Small intestine (tissue), 7 donors: ENCODE data around the gene DDX47. TPM values are rescaled to one million over a fixed set of nuclear protein-coding genes. Genes with fewer than 3 reads are reported as not detected.
A peak's percentile ranks its signal among the peaks of the same experiment; 100 is the strongest.
"Not testable (repeated sequence)": the region's sequence is repeated elsewhere in the genome, so short reads cannot be mapped to it uniquely, and the experiment has no call there.

Experiments used
- DNase-seq, 2 donors: peaks; one replicate each; pipeline versions ENCODE4 v3.0.0 to v3.0.0-alpha.2; 2013
- FAIRE-seq: peaks from 2 replicates; lab custom pipeline; 2012; peaks lifted over from hg19 to GRCh38; lab: Jason Lieb, UNC
- H3K27ac ChIP-seq, 3 donors: one replicate each; pipeline ENCODE4 v1.5.1; 2013; ENCODE audit warnings: low read length in 2 of 3, mild to moderate bottlenecking in 2 of 3, control low read depth in 1 of 3, inconsistent platforms in 1 of 3, low read depth in 1 of 3, moderate library complexity in 1 of 3
- H3K27me3 ChIP-seq, 3 donors: one replicate each; pipeline ENCODE4 v1.6.1; 2013; ENCODE audit warnings: low read length in 3 of 3, inconsistent platforms in 1 of 3; ENCODE audit not compliant: control insufficient read depth in 3 of 3, insufficient read depth in 3 of 3
- H3K36me3 ChIP-seq, 3 donors: one replicate each; pipeline ENCODE4 v1.6.1; 2013; ENCODE audit warnings: low read length in 3 of 3, inconsistent platforms in 1 of 3, low read depth in 1 of 3, mild to moderate bottlenecking in 1 of 3, moderate library complexity in 1 of 3; ENCODE audit not compliant: control insufficient read depth in 3 of 3, insufficient read depth in 2 of 3
- H3K4me1 ChIP-seq, 3 donors: one replicate each; pipeline ENCODE4 v1.6.1; 2013; ENCODE audit warnings: low read length in 2 of 3, inconsistent platforms in 1 of 3, low read depth in 1 of 3, mild to moderate bottlenecking in 1 of 3, moderate library complexity in 1 of 3; ENCODE audit not compliant: control insufficient read depth in 3 of 3, insufficient read depth in 2 of 3
- H3K4me3 ChIP-seq, 3 donors: one replicate each; pipeline ENCODE4 v1.5.1; 2013; ENCODE audit warnings: low read length in 3 of 3, control low read depth in 1 of 3, inconsistent platforms in 1 of 3, low read depth in 1 of 3, mild to moderate bottlenecking in 1 of 3, moderate library complexity in 1 of 3
- H3K9me3 ChIP-seq, 2 donors: one replicate each; pipeline ENCODE4 v1.6.1; 2013; ENCODE audit warnings: low read depth in 1 of 2, low read length in 1 of 2; ENCODE audit not compliant: control insufficient read depth in 2 of 2, insufficient read depth in 1 of 2
- WGBS, 3 donors: extraction: QIAGEN DNeasy Blood & Tissue Kit; methylation state at CpG; one replicate each; pipeline ENCODE4 v1.1.7; 2013; 5-methylcytosine and 5-hydroxymethylcytosine counted together
- polyA plus RNA-seq, 4 donors: library from polyadenylated mRNA; stranded (reverse) in 3 of 4; unstranded in 1 of 4; fragments of 200-250 nt in 3 of 4; fragments of 120-200 nt in 1 of 4; gene quantifications; one replicate each; pipeline versions ENCODE4 v1.2.1 to v1.2.3, GENCODE V29; 2013
- donor health status: healthy with polysubstance abuse.
- donor health status: control.
- donor health status: control.
- donor health status: Bipolar disorder and iron deficiency.
- donor health status: healthy.

Gene DDX47
- polyA plus RNA-seq, 4 donors, result 25.5 to 52.7 (median 33.6) TPM

GRCh38 chr12:12819752-12820311 lies 6.7 kb downstream of the DDX47 start:
- Histone ChIP-seq H3K27me3 (no peaks in the 10 kb centered on the region), H3K4me3 (no peak overlapping the region), H3K27ac (no peak overlapping the region), H3K36me3 (peaks cover 4 to 24% (median 18%) of the 10 kb centered on the region in 3 donors), H3K4me1 (peaks cover 0 to 5% (median 3%) of the 10 kb centered on the region in 3 donors), H3K9me3 (no peaks in the 10 kb centered on the region)
- no peak for DNase-seq
- FAIRE-seq, result no peak
- WGBS, 3 donors, result 50 to 76% (median 61%) methylated on average over 2 of the region's 2 CpGs

GRCh38 chr12:12820376-12820775 lies 7.2 kb downstream of the DDX47 start:
- not testable (repeated sequence) for FAIRE-seq, DNase-seq, H3K4me1 ChIP-seq, H3K4me3 ChIP-seq, H3K27ac ChIP-seq, H3K9me3 ChIP-seq, H3K27me3 ChIP-seq
- peaks cover 7 to 27% (median 22%) of the 10 kb centered on the region in 3 donors for H3K36me3 ChIP-seq
- WGBS, 3 donors, result 97 to 98% (median 98%) methylated on average over 11 of the region's 11 CpGs

GRCh38 chr12:12821975-12822374 lies 8.8 kb downstream of the DDX47 start:
- FAIRE-seq, result no peak
- Histone ChIP-seq H3K9me3 (no peaks in the 10 kb centered on the region), H3K4me1 (no peaks in the 10 kb centered on the region), H3K27me3 (no peaks in the 10 kb centered on the region), H3K4me3 (no peak overlapping the region), H3K27ac (no peak overlapping the region), H3K36me3 (peaks cover 15 to 37% (median 23%) of the 10 kb centered on the region in 3 donors)
- 81 to 90% (median 87%) methylated on average over 6 of the region's 6 CpGs for WGBS, 3 donors
- DNase-seq, result no peak

- Histone ChIP-seq H3K4me3 (no peak overlapping the region), H3K27ac (no peak overlapping the region), H3K4me1 (no peaks in the 10 kb centered on the region), H3K36me3 (peaks cover 20 to 39% (median 26%) of the 10 kb centered on the region in 3 donors), H3K27me3 (no peaks in the 10 kb centered on the region), H3K9me3 (no peaks in the 10 kb centered on the region)
- DNase-seq (no peak), FAIRE-seq (no peak)
- 94 to 100% (median 96%) methylated on average over 4 of the region's 4 CpGs for WGBS, 3 donors
Measured at GRCh38 chr12:12822886-12823285, 9.7 kb downstream of the DDX47 start.

- Histone ChIP-seq H3K4me3 (no peak overlapping the region), H3K4me1 (no peaks in the 10 kb centered on the region), H3K27ac (no peak overlapping the region), H3K36me3 (peaks cover 21 to 39% (median 26%) of the 10 kb centered on the region in 3 donors), H3K9me3 (no peaks in the 10 kb centered on the region), H3K27me3 (no peaks in the 10 kb centered on the region)
- FAIRE-seq (no peak), DNase-seq (no peak)
- WGBS, 3 donors, result 61 to 76% (median 64%) methylated on average over 2 of the region's 2 CpGs
Measured at GRCh38 chr12:12823300-12823699, 10.2 kb downstream of the DDX47 start.

GRCh38 chr12:12823811-12824210 lies 10.7 kb downstream of the DDX47 start:
- H3K4me1 ChIP-seq, result no peaks in the 10 kb centered on the region
- FAIRE-seq (no peak), DNase-seq (no peak)
- no peaks in the 10 kb centered on the region for H3K9me3 ChIP-seq
- no peaks in the 10 kb centered on the region for H3K27me3 ChIP-seq
- peaks cover 21 to 39% (median 27%) of the 10 kb centered on the region in 3 donors for H3K36me3 ChIP-seq
- H3K4me3 ChIP-seq, result no peak overlapping the region
- no peak overlapping the region for H3K27ac ChIP-seq
- 97 to 98% (median 98%) methylated on average over 5 of the region's 5 CpGs for whole genome bisulfite sequencing, 3 donors

- FAIRE-seq, result no peak
- WGBS, 3 donors, result 63 to 79% (median 67%) methylated on average over 7 of the region's 7 CpGs
- peak; percentile 74 to 87 for DNase-seq
- Histone ChIP-seq H3K4me1 (peaks cover 5 to 52% (median 7%) of the 10 kb centered on the region in 3 donors), H3K4me3 (no peak overlapping the region), H3K36me3 (peaks cover 6 to 33% (median 6%) of the 10 kb centered on the region in 3 donors), H3K9me3 (no peaks in the 10 kb centered on the region), H3K27me3 (no peaks in the 10 kb centered on the region), H3K27ac (peak overlapping the region; percentile 46 to 91 (median 89))
Measured at GRCh38 chr12:12835378-12836146, 22.4 kb downstream of the DDX47 start.

- 19 to 65% (median 29%) methylated on average over 6 of the region's 6 CpGs for WGBS, 3 donors
- peak overlapping the region; percentile 40 to 89 (median 48) for H3K27ac ChIP-seq
Measured at GRCh38 chr12:12836571-12836970, 23.4 kb downstream of the DDX47 start.

More at GRCh38 chr12:12836571-12836970, 23.4 kb downstream of the DDX47 start:
- Histone ChIP-seq H3K36me3 (peaks cover 3 to 26% (median 6%) of the 10 kb centered on the region in 3 donors), H3K9me3 (no peaks in the 10 kb centered on the region), H3K4me1 (peaks cover 5 to 52% (median 7%) of the 10 kb centered on the region in 3 donors), H3K4me3 (no peak overlapping the region), H3K27me3 (no peaks in the 10 kb centered on the region)
- FAIRE-seq (no peak), DNase-seq (peak; percentile 62 to 86)
